ENCODE measurements around the gene HSD17B1.
"Not testable (repeated sequence)": the region's sequence is repeated elsewhere in the genome, so short reads cannot be mapped to it uniquely, and the experiment has no call there.

The HSD17B1 gene

GRCh38 chr17:42526031-42526444 lies 26.7 kb upstream of the HSD17B1 start:
- no peak for DNase-seq

- DNase-seq, result no peak
Observed at GRCh38 chr17:42527932-42528331, 24.8 kb upstream of the HSD17B1 start.

- DNase-seq, result no peak
Observed at GRCh38 chr17:42529061-42529460, 23.7 kb upstream of the HSD17B1 start.

- DNase-seq, result no peak
Observed at GRCh38 chr17:42530952-42531454, 21.7 kb upstream of the HSD17B1 start.

- peak; percentile 62 for DNase-seq
Observed at GRCh38 chr17:42531455-42532354, 21.0 kb upstream of the HSD17B1 start.

GRCh38 chr17:42535155-42536047 lies 17.3 kb upstream of the HSD17B1 start:
- no peak for DNase-seq

- peak; percentile 79 for DNase-seq
Observed at GRCh38 chr17:42536048-42536371, 16.7 kb upstream of the HSD17B1 start, which contains the start of gene NAGLU. TSS of gene NAGLU (plus strand) at chr17:42536241. CDS start at chr17:42536273, 32 bp downstream.

- peak; percentile 71 for DNase-seq
Observed at GRCh38 chr17:42536372-42537155, 16.2 kb upstream of the HSD17B1 start.

- DNase-seq, result no peak
Observed at GRCh38 chr17:42537156-42537805, 15.4 kb upstream of the HSD17B1 start.

GRCh38 chr17:42537826-42538451 lies 14.8 kb upstream of the HSD17B1 start:
- no peak for DNase-seq

GRCh38 chr17:42538482-42538881 lies 14.2 kb upstream of the HSD17B1 start:
- no peak for DNase-seq

- not testable (repeated sequence) for DNase-seq
Observed at GRCh38 chr17:42540558-42540957, 12.2 kb upstream of the HSD17B1 start.

GRCh38 chr17:42541041-42541833 lies 11.5 kb upstream of the HSD17B1 start:
- DNase-seq, result peak; percentile 22

- no peak for DNase-seq
Observed at GRCh38 chr17:42543190-42544079, 9.3 kb upstream of the HSD17B1 start.

- no peak for DNase-seq
Observed at GRCh38 chr17:42544874-42545283, 7.8 kb upstream of the HSD17B1 start.

- DNase-seq, result not testable (repeated sequence)
Observed at GRCh38 chr17:42545755-42546505, 6.8 kb upstream of the HSD17B1 start.

GRCh38 chr17:42547001-42547461 lies 5.7 kb upstream of the HSD17B1 start:
- no peak for DNase-seq

GRCh38 chr17:42547698-42548069 lies 5.0 kb upstream of the HSD17B1 start:
- no peak for DNase-seq

All from CD4-positive, alpha-beta T cell treated with Interleukin-10 for 1 hour (primary cell).